Vagina (tissue), 2 donors: ENCODE measurements around the gene WAC. TPM values are rescaled to one million over a fixed set of nuclear protein-coding genes. Genes with fewer than 3 reads are reported as not detected.
"Not testable (repeated sequence)": the region's sequence is repeated elsewhere in the genome, so short reads cannot be mapped to it uniquely, and the experiment has no call there.

Experiments used
- DNase-seq, 2 donors: peaks; one replicate each; pipeline ENCODE4 v3.0.0-alpha.2; 2017; ENCODE audit errors: extremely low spot score in 2 of 2
- H3K27ac ChIP-seq: fragments of 200-600 bp; sonication (generic); one replicate; pipeline ENCODE4 v1.5.1; 2019
- H3K27me3 ChIP-seq: fragments of 200-600 bp; sonication (generic); one replicate; pipeline ENCODE4 v1.5.1; 2019
- H3K36me3 ChIP-seq, 2 donors: fragments of 200-600 bp; sonication (generic); one replicate each; pipeline ENCODE4 v1.5.1; 2017 to 2019
- H3K4me1 ChIP-seq: fragments of 200-600 bp; sonication (generic); one replicate; pipeline ENCODE4 v1.5.1; 2019
- H3K4me3 ChIP-seq, 2 donors: fragments of 200-600 bp; sonication (generic); 1 replicate in 1 of 2; 2 replicates in 1 of 2; pipeline ENCODE4 v1.5.1; 2016 to 2019
- H3K9me3 ChIP-seq: fragments of 200-600 bp; sonication (generic); one replicate; pipeline ENCODE4 v1.5.1; 2019
- CTCF ChIP-seq, 3 experiments: fragments of 450-650 bp in 2 of 3; fragments of 200-600 bp in 1 of 3; sonication (generic) in 1 of 3; IDR thresholded peaks; one replicate each; pipeline ENCODE4 v1.5.1; 2017 to 2019; ENCODE audit warnings: antibody characterized with exemption in 3 of 3, mild to moderate bottlenecking in 2 of 3, moderate library complexity in 2 of 3
- POLR2A ChIP-seq, 2 donors: fragments of 450-650 bp; IDR thresholded peaks; one replicate each; pipeline ENCODE4 v1.6.1; 2017; ENCODE audit warnings: antibody characterized with exemption in 2 of 2, mild to moderate bottlenecking in 2 of 2, moderate library complexity in 2 of 2
- POLR2AphosphoS5 ChIP-seq, 2 donors: sonication (generic); formaldehyde crosslinking; IDR thresholded peaks; one replicate each; pipeline ENCODE4 v1.9.0; 2017; ENCODE audit warnings: antibody characterized with exemption in 2 of 2, mild to moderate bottlenecking in 2 of 2, low read depth in 1 of 2; ENCODE audit not compliant: insufficient read depth in 1 of 2
- intact Hi-C: fragments of 100-400 bp; cut with DNase I; formaldehyde crosslinking; loops from one replicate; pipeline ENCODE4 v1.15.1; 2023
- total RNA-seq: library from RNA; depleted of rRNA; stranded (reverse); fragments of >200 nt; gene quantifications from one replicate; pipeline ENCODE4 v1.2.3, GENCODE V29; 2016

WAC gene
- total RNA-seq, 1 donor from 2014 or later, result 112 TPM

GRCh38 chr10:28604567-28605536 is 71.9 kb downstream of the WAC start:
- no peak overlapping the region for H3K27ac ChIP-seq
- H3K36me3 ChIP-seq, result peaks cover 0 to 13% of the 10 kb centered on the region in 2 donors
- H3K4me1 ChIP-seq, result peaks cover 45% of the 10 kb centered on the region
- no peaks in the 10 kb centered on the region for H3K9me3 ChIP-seq
- intact Hi-C loops, result no loop called here
- DNase-seq, result no peak
- H3K4me3 ChIP-seq, result no peak overlapping the region
- no peaks in the 10 kb centered on the region for H3K27me3 ChIP-seq
- no peak for TF ChIP-seq POLR2AphosphoS5 (IDR thresholded peaks at IDR 0.05; ENCODE audit: insufficient read depth in 1 of 2, low read depth in 1 of 2)
- TF ChIP-seq POLR2A (IDR thresholded peaks at IDR 0.05), result no peak
- TF ChIP-seq CTCF (IDR thresholded peaks at IDR 0.05), result no peak

GRCh38 chr10:28606568-28606967 is 73.7 kb downstream of the WAC start:
- H3K27me3 ChIP-seq, result no peaks in the 10 kb centered on the region
- intact Hi-C loops, result no loop called here
- H3K4me3 ChIP-seq, result no peak overlapping the region
- H3K4me1 ChIP-seq, result peaks cover 41% of the 10 kb centered on the region
- H3K27ac ChIP-seq, result no peak overlapping the region
- no peak for TF ChIP-seq POLR2A (IDR thresholded peaks at IDR 0.05)
- TF ChIP-seq POLR2AphosphoS5 (IDR thresholded peaks at IDR 0.05; ENCODE audit: insufficient read depth in 1 of 2, low read depth in 1 of 2), result no peak
- TF ChIP-seq CTCF (IDR thresholded peaks at IDR 0.05), result no peak
- no peaks in the 10 kb centered on the region for H3K9me3 ChIP-seq
- DNase-seq, result no peak
- peaks cover 0 to 25% of the 10 kb centered on the region in 2 donors for H3K36me3 ChIP-seq

GRCh38 chr10:28609636-28610035 is 76.7 kb downstream of the WAC start:
- H3K9me3 ChIP-seq, DNase-seq, H3K27ac ChIP-seq, intact Hi-C loops, H3K27me3 ChIP-seq, H3K4me3 ChIP-seq: not testable (repeated sequence)
- H3K36me3 ChIP-seq, result peaks cover 0 to 54% of the 10 kb centered on the region in 2 donors
- H3K4me1 ChIP-seq, result peaks cover 28% of the 10 kb centered on the region

GRCh38 chr10:28612877-28613276 is 80.0 kb downstream of the WAC start:
- TF ChIP-seq POLR2AphosphoS5 (IDR thresholded peaks at IDR 0.05; ENCODE audit: insufficient read depth in 1 of 2, low read depth in 1 of 2), result no peak
- TF ChIP-seq CTCF (IDR thresholded peaks at IDR 0.05), result no peak
- no peak for TF ChIP-seq POLR2A (IDR thresholded peaks at IDR 0.05)
- Histone ChIP-seq H3K9me3 (no peaks in the 10 kb centered on the region), H3K27ac (no peak overlapping the region), H3K4me1 (no peaks in the 10 kb centered on the region), H3K27me3 (no peaks in the 10 kb centered on the region), H3K36me3 (peaks cover 0 to 81% of the 10 kb centered on the region in 2 donors), H3K4me3 (no peak overlapping the region)
- intact Hi-C loops, result no loop called here
- DNase-seq, result no peak

GRCh38 chr10:28616514-28616913 is 83.6 kb downstream of the WAC start:
- Histone ChIP-seq H3K9me3 (no peaks in the 10 kb centered on the region), H3K36me3 (peaks cover 0 to 79% of the 10 kb centered on the region in 2 donors), H3K27me3 (no peaks in the 10 kb centered on the region), H3K4me3 (no peak overlapping the region), H3K4me1 (no peaks in the 10 kb centered on the region), H3K27ac (no peak overlapping the region)
- no peak for TF ChIP-seq POLR2AphosphoS5 (IDR thresholded peaks at IDR 0.05; ENCODE audit: insufficient read depth in 1 of 2, low read depth in 1 of 2)
- no peak for TF ChIP-seq CTCF (IDR thresholded peaks at IDR 0.05)
- no peak for TF ChIP-seq POLR2A (IDR thresholded peaks at IDR 0.05)
- intact Hi-C loops, result no loop called here
- DNase-seq, result no peak
